ENCODE data around the gene RPS16.

The RPS16 gene

GRCh38 chr19:39417463-39418181, 18.1 kb downstream of the RPS16 start:
- DNase-seq, result no peak

DNA sequence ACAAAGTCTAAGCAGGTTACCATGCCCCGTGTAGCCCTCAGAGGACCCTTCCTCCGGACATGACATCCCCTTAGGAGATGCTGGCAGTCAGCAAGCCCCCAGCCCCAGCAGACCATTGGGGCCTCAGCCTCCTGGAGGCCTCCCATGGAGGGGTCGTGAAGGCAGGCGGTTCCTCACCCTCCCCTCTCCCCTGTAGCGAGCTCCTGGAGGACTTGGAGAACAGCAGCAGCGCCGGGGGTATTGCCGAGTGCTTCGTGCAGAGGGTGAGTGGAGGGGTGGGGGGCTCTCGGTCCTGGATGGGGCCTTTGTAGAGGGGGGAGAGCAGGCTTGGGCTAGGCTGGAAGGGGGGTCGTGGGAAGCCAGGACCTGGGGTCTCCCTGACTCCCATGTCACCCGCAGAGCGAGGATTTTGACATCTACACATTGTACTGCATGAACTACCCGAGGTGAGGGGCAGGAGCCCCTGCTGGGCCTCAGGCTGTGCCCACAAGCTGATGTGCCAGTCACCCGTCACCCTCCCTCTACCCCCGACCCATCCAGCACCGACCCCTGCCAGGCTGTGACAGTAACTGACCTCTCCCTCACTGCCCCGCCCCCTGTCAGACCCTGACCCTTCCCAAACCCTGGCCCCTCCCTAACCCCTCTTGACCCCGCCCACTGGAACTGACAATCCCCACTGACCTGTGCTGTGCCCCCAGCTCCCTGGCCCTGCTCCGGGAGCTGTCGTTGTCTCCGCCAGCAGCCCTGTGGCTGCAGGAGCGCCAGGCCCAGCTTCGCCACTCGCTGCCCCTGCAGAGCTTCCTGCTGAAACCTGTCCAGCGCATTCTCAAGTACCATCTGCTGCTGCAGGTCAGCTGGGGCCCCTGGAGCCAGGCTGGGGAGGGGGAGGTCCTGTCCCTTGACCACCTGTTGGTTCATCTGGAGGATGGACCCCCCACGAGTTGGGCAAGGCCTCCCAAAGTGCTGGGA, 19.3 kb downstream of the RPS16 start:
- no peak for DNase-seq

DNA sequence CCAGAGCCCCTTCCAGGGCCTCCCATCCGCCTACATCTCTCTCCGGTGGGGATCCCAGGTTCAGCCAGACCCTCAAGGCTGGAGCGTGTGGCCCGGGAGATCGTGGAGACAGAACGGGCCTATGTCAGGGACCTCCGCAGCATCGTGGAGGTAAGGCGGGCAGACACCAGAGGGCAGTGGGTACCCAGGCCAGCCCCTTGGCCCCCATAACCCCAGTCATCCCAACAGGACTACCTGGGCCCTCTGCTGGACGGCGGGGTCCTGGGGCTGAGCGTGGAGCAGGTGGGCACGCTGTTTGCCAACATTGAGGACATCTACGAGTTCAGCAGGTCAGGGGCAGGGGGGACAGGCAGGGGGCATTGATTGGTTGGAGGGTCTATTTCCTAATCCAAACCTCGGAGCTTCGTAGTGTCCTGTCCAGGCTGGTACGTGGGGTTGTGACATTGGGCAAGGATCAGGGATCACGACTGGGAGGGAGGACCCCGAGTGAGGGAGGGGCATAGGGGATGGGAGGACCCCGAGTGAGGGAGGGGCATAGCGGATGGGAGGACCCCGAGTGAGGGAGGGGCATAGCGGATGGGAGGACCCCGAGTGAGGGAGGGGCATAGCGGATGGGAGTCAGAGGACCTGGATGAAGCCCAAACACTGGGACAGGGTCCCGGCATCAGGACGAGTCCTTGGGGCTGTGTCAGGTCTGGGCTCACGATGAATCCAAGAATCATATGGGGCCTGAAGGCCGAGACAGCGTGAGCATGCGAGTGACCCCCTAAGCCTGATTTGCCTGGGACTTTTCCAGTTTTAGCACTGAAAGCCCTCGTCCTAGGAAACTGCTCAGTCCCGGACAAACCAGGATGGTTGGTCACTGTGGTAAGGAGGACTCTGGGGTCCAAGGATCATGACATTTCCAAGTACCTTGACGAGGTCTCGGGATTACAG, 20.4 kb downstream of the RPS16 start:
- DNase-seq, result no peak

DNA sequence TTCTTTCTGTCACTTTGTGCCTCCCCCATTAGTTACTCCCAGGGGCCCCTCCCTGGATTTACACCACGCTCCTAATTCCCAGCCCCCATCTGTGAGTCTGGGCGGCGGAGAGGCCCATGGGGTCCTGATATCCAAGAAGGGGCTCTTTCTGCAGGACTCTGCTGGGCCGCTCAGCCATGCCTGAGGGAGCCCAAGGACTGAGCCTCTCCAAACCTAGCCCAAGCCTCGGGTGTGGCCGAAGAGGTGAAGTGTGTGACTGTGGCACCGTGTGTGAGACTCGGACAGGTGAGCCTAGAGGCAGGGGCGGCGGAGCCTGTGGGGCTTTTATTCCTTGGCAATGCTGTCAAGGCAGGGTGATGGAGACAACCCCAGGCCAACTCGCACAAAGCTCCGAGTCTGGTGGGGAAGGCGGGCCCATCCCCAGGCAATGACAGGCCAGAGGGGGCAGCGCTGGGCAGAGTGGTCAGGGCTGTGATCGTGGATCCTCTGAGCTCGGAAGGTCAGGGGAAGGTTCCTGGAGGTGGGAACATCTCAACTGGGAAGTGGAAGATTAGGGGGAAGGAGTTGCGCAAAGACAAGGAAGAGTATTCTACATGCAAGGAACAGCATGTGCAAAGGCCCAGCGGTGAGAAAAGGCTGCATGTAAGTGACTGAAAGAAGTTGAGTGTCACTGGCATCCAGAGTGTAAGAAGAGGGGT, 21.7 kb downstream of the RPS16 start:
- no peak for DNase-seq

- DNase-seq, result peak; percentile 64
Observed at GRCh38 chr19:39413272-39413910, 22.4 kb downstream of the RPS16 start.

GRCh38 chr19:39412867-39413271, 22.9 kb downstream of the RPS16 start:
- DNase-seq, result no peak

DNA sequence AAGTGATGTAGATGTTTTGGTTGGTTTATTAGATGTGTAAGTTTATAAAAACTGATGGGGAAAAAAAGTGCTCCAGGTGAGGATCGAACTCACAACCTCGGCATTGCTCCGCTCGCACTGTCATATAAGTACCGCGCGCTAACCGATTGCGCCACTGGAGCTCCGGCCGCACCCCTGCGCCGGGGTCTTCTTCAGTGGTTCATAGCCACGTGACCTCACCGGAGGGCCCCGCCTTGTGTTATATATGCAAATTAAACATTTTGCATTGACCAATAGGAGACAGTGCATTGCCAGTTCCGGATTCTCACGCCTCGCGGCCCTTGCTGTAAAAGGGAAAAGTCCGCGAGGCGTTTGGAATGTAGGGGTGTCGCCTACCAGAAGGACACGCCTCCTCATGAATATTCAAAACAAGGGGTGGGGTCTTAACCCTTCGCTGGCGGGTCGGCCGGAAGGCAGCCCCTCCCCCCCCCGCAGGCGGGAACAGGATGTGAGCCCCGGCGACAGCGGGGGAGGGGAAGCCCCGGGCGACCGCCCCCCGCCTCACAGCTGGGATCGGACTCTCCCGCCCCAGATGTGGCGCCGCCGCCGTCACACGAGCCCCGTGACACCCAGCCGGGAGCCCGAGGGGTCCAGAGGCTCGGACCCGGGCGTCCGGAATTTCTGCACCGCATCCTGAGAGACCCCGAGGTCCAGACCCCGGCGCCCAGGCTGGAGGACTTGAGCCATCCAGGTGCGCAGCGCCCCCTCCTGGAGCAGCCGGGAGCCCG, 23.5 kb downstream of the RPS16 start, which contains the start of gene PLEKHG2:
Gene PLEKHG2, plus strand, starts transcription at position 570 of the 767 bp plus-strand sequence. CDS start 1,418 bp downstream, outside the sequence.
- DNase-seq, result peak; percentile 100

DNA sequence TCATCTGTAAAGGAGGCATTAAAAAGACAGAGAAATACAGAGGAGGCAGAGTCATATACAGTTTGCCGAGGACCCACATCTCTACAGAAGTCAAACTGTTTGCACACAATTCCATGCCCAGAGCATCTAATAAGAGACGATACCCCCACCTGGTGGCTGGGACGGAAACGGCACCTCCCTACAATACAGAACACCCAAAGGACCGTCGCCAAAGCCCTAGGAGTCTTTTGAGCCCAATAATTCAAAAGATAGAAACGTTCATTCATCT, 24.0 kb downstream of the RPS16 start:
- DNase-seq, result peak; percentile 92

DNA sequence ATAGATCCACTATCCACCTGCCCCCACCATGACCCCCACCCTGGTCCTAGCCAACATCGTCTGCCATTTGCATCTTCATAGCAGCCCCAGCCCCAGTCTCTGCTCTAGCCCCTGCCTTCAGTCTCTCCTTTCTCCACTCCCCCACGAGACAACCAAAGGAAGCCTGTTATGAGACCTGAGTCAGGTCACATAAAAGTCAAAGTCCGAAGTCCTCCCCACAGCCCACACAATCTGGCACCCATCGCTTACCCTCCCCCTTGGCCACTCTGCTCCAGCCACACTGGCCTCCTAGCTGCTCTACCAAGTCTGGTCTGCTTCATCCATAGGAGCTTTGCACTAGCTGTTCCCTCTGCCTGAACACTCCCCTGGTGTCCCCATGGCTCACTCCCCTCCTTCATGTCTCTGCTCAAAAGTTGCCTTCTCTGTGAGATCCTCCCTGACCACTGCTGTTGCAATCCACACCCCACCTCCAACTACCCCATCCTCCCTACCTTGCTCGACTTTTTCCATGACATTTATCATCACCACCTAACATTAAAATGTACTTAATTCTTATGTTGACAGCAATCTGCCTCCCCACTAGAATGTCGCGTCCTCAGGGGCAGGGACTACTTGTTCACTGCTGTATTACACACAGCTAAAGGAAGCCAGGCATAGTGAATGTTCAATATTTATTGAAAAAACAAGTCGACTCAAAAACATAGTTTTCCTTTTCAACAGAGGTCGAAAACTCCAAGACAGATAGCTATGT, 24.5 kb downstream of the RPS16 start:
- DNase-seq, result no peak

DNA sequence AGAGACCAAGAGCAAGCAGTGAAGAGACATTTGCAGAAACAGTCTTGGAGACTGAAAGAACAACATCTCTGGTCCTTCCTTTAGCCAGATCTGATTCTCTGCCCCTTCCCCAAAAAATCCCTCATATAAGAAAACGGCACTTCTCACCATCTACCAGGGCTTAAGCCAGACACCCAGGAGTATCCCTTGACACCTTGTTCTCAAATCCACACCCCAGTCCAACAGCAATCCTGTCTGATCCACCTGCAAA, 25.0 kb downstream of the RPS16 start:
- no peak for DNase-seq

GRCh38 chr19:39410017-39410830, 25.5 kb downstream of the RPS16 start:
- peak; percentile 57 for DNase-seq

DNA sequence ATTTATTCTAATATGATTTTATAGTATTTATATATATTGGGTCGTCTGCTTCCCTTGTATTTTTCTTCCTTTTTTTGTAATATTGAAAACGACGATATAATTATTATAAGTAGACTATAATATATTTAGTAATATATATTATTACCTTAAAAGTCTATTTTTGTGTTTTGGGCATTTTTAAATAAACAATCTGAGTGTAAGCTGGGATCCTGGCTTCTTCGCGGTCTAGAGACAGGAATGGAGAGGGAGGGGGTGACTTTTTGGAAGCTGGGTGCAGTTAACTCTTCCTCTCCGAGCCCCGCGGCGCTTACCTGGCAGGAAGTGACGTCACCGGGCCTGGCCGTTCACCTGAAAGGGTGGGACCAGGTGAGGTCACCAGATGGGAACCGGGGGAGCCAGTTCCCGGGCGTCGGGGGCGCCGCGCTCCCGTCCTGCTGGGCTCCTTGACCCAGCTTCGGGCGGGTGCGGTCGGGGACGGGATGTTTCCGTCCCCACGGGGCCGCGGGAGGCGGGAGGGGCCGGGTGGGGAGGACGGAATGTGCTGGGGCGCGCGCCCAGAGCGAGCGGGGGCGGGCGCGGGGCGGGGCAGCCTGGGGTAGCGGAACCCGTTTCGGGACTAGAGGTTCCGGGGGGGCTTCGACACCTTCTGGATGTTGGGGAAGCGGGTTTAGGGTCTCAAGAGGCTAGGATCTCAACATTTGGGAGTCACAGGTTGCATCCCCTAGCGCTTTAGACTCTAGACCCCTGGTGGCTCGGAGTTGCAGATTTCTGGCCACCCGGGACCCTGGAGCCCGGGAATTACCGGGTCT, 26.3 kb downstream of the RPS16 start:
- DNase-seq, result peak; percentile 59

GRCh38 chr19:39408392-39409207, 27.1 kb downstream of the RPS16 start:
- no peak for DNase-seq

DNA sequence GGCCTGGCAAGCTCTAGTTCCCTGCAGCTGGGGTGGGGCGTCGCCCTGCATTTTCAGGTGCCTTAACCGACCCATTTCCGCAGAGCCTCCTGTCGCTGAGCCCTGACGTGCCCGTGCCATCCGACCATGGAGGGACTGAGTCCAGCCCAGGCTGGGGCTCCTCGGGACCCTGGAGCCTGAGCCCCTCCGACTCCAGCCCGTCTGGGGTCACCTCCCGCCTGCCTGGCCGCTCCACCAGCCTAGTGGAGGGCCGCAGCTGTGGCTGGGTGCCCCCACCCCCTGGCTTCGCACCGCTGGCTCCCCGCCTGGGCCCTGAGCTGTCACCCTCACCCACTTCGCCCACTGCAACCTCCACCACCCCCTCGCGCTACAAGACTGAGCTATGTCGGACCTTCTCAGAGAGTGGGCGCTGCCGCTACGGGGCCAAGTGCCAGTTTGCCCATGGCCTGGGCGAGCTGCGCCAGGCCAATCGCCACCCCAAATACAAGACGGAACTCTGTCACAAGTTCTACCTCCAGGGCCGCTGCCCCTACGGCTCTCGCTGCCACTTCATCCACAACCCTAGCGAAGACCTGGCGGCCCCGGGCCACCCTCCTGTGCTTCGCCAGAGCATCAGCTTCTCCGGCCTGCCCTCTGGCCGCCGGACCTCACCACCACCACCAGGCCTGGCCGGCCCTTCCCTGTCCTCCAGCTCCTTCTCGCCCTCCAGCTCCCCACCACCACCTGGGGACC, 27.9 kb downstream of the RPS16 start:
- DNase-seq, result no peak

DNA sequence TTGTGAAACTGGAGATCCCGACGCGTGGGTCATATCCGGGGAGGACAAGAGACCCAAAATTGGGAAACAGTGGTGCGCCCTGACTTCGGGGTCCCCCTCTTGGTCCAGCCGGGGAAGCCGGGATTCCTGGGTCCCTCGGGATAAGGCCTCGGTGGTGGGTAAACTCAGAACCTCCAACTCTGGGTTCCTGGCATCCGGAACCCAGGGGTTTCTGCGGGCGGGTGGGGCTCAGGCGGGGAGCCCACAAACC, 28.4 kb downstream of the RPS16 start:
- DNase-seq, result no peak

- DNase-seq, result peak; percentile 74
Observed at GRCh38 chr19:39406656-39407409, 28.9 kb downstream of the RPS16 start, which contains the start of gene ZFP36. Gene ZFP36, plus strand, starts transcription at chr19:39406847. Its CDS starts 58 bp downstream, at chr19:39406905.
